Measurements from ENCODE around the gene RHBDD2.
A peak's percentile ranks its signal among the peaks of the same experiment; 100 is the strongest.

RHBDD2 gene

GRCh38 chr7:75920431-75921161, 41.8 kb downstream of the RHBDD2 start:
- peak; percentile 31 for DNase-seq (ENCODE audit: low read depth)

- DNase-seq (ENCODE audit: low read depth) = no peak
Measured at GRCh38 chr7:75921479-75921878, 42.6 kb downstream of the RHBDD2 start.

- DNase-seq (ENCODE audit: low read depth) = no peak
Measured at GRCh38 chr7:75922966-75923603, 44.3 kb downstream of the RHBDD2 start.

DNA sequence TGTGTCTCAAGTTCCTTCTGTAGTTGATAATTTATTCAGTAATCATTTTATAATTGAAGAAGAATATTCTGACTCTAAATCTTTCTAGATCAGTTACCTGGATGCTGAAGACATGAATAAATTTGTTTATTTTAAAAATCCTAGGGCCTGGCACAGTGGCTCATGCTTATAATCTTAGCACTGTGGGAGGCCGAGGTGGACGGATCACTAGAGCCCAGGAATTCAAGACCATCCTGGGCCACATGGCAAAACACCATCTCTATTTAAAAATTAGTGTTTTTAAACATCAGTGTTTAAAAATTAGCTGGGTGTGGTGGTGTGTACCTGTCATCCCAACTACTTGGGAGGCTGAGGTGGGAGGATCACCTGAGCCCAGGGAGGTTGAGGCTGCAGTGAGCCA, 45.4 kb downstream of the RHBDD2 start:
- no peak for DNase-seq (ENCODE audit: low read depth)

DNA sequence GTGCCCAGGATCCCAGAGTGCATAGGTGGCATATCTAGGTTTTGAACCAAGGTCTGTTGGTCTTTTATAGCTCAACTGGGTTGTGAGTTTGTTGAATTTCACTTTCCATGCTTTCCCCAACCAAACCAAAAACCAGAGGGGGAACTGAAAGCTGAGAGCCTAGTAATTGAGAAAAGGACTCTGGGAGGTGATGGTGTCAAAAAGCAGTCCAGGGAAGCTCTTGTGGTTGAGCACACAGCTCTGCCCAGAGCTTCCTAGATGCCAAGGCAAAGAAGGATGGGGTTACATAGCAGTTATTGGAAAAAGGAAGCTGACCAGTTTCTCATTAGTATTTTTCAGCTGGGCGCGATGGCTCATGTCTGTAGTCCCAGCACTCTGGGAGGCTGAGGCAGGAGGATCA, 46.1 kb downstream of the RHBDD2 start:
- no peak for DNase-seq (ENCODE audit: low read depth)

DNA sequence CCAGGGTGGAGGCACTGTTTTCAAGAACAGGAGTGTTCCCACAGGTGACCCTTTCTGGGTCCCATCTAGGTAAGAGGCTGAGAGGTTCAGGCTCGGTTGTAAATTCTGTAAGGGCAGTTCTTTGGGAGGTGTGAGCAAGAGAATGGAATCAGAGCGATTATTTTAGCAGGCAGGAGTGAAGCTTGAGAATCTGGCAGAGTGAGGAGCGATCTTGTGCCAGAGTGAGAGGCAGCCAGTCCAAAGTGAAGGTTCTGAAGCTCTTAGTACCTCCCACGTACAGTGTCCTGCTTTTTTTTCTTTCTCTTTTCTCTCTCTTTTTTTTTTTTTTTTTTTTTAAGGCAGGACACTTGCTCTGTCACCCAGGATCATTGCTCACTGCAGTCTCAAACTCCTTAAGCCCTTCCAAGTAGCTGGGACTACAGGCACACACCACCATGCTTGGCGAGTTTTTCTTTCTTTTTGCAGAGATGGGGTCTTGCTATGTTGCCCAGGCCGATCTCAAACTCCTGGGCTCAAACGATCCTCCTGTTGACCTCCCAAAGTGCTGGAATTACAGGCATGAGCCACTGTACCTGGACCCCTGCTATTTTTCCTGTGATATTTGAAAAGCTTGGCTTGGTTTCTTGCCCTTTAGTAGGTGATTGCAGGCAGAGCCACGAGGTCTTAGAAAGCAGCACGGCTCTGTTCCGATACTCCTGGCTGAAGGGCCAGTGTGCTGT, 47.0 kb downstream of the RHBDD2 start:
- DNase-seq (ENCODE audit: low read depth) = no peak

GRCh38 chr7:75928568-75928914, 49.7 kb downstream of the RHBDD2 start:
- DNase-seq (ENCODE audit: low read depth) = no peak

- DNase-seq (ENCODE audit: low read depth) = no peak
Measured at GRCh38 chr7:75931680-75932079, 52.8 kb downstream of the RHBDD2 start.

- DNase-seq (ENCODE audit: low read depth) = no peak
Measured at GRCh38 chr7:75937958-75938786, 59.3 kb downstream of the RHBDD2 start.

Data from stimulated activated CD4-positive, alpha-beta T cell treated with anti-CD3 and anti-CD28 coated beads, Interleukin-2, amount 100 ng/mL, for 4 hours (primary cell).